Activated CD8-positive, alpha-beta memory T cell treated with anti-CD3 and anti-CD28 coated beads for 48 hours (primary cell): ENCODE results near the gene UMAD1.

Source experiments
- DNase-seq, 3 experiments: peaks; one replicate each; pipeline ENCODE4 v3.0.0-alpha.2; 2020; ENCODE audit warnings: low read depth in 2 of 3, low spot score in 2 of 3

The UMAD1 gene

DNA sequence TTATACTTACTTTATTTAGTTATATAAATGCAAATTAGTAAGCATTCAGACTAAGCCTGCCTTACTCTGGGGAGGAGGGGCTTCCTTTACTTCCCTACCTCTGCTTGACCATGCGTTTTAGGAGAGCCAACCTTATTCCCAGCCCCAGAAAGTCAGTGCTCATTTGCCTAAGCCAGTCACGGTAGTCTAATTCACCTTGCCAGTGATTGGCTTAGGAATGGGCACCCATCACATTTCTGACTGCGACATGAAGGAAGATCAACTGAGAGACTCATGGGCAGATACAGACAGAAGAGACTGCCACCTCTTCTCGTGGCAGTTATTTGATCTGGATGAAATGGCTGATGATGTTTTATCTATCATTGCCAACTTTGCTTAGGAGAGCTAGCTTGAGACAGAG is 48.4 kb downstream of the UMAD1 start:
- DNase-seq = no peak

DNA sequence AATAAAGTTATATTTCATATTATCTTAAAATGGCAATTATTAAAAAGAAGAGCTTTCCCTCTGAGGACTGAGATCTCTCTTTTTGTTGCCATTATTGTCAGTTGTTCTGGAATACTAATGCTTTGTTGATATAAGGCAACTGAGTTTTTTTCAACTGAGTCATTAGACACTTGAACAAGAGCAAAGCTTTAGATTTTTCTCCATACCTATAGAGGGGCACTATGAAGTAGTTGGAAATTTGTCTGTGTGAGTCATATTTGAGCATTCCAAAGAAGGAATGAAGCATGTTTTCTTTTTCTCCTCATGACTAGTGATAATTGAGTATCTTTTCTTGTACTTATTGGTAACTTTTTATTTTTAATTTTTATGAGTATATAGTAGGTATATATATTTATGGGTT is 53.3 kb downstream of the UMAD1 start:
- no peak for DNase-seq

DNA sequence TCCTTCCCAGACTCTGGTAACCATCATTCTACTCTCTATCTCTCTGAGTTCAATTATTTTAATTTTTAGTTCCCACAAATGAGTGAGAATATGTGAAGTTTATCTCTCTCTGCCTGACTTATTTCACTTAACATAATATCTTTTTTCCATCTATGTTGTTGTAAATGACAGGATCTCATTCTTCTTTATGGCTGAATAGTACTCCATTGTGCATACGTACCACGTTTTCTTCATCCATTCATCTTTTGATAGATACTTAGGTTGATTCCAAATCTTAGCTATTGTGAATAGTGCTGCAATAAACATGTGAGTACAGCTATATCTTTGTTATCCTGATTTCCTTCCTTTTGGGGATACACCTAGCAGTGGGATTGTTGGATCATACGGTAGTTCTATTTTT is 54.0 kb downstream of the UMAD1 start:
- DNase-seq = no peak

GRCh38 chr7:7695111-7695817 is 54.7 kb downstream of the UMAD1 start:
- DNase-seq = no peak

- no peak for DNase-seq
Measured at GRCh38 chr7:7696458-7697119, 56.0 kb downstream of the UMAD1 start.

- no peak for DNase-seq
Measured at GRCh38 chr7:7698930-7699329, 58.4 kb downstream of the UMAD1 start.

GRCh38 chr7:7699380-7699779 is 58.8 kb downstream of the UMAD1 start:
- DNase-seq = no peak

DNA sequence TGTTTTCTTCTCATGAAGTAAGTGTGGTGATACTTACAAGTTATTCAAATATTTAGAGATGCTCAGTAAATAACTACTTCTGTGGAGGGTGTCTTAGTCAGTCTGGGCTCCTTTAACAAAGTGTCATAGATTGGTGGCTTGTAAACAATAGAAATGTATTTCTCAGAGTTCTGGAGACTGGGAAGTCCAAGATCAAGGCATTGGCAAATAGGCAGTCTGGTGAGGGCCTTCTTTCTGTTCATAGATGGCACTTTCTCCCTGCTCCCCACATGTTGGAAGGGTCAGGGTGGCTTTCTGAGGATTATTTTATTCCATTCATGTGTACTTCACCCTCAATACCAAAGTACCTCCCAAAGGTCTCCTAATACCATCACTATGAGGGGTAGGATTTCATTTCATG is 59.4 kb downstream of the UMAD1 start:
- no peak for DNase-seq

- no peak for DNase-seq
Measured at GRCh38 chr7:7701527-7701926, 61.0 kb downstream of the UMAD1 start.

GRCh38 chr7:7702826-7703225 is 62.3 kb downstream of the UMAD1 start:
- DNase-seq = no peak

- no peak for DNase-seq
Measured at GRCh38 chr7:7703427-7703826, 62.9 kb downstream of the UMAD1 start.

DNA sequence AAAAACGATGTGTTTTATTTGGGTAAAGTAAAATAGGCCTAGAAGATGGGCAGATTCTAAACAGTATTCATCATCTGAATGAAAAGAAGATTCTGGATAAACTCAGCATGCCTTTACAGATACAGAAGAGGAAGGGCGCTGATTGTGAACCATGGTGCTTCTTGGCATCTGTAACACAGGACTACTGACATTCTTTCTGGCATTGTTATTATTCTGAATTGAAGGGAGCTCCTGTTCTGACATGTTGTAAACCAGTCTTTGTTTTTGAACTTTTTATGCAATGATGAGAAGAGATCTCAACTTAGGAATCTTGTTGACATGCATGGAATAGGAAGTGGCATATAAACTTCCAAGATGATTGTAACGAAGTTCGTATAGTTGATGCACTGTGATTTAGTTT is 64.3 kb downstream of the UMAD1 start:
- no peak for DNase-seq

- DNase-seq = no peak
Measured at GRCh38 chr7:7705318-7705717, 64.8 kb downstream of the UMAD1 start.

DNA sequence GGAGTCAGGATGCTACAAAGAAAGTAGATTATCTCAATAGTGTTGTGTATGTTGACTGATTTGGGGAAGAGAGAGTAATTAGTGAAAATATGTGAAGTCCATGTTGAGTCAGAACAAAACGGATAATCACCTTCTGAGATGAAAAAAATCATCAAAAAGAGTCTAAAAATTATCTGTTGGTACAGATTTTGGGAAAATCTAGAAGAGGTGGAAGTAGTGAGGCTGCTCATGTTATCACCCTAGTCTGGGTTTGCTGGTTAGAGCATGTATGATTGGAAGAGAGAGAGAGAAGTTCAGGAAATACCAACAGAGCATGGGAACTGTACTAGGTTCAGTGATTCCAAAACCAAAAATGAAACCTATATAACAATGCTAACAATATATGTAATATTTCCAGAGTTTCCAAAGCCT is 65.6 kb downstream of the UMAD1 start:
- no peak for DNase-seq

DNA sequence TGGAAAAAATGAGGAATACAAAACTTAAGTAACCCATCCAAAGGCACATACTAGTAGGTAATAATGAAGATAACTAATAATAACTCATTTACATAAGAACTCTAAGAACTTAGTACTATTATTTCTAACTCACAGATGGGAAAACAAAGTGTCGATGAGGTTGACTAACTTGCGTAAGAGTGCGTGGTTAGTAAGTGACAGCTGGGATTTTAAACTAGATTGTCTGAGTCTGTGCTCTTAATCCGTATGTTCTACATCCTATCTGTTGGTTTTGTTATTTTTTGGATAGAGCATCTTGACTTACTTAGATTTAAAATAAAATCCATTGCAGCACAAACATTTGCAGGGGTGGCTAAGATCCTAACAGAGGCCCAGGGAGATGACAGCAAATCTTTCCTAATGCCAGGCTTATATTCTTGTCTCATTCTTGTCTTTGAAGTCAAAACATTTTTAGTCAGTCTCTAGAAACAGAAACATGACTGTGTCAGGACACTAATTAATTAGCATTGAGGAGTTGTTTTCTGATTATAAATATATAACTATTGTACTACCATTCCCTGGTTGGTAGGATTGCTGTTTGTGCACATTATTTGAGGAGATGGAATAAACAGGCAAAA is 66.1 kb downstream of the UMAD1 start:
- no peak for DNase-seq

DNA sequence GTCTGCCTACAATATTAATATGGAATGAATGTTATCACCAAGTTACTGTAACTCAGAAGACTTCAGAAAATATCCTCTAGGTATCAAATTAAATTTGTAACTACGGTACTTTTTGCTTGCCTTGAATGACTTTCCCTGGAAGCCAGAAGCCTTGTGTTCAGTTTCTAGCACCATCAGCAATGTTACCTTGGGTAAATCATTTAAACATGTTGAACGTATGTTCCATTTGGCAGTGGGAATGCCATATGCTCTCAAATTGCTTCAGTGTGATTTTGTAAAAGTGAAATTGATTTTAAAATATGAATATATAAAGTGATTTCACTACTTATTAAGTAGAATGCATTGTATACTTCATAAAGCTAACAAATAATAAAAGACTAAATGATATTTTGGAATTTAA is 66.7 kb downstream of the UMAD1 start:
- no peak for DNase-seq

DNA sequence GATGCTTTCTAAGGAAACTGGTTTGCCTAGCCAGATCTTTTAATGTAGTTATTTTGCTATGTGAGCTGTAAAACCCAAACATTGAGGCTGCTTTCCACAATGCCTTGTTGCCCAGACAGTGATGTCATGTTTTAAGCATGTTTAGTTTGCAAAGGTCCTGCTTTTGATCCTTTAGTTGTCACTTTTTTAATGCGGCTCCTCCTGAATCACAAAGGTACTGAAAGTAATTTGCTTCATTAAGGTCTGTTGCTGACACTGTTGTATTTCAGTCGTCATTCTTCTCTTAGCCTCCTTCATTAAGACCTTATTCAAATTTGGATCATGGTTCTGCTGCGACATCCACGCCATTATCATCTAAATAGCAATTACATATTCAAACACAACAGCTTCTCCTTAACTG is 67.3 kb downstream of the UMAD1 start:
- DNase-seq = no peak

GRCh38 chr7:7709291-7709690 is 68.7 kb downstream of the UMAD1 start:
- DNase-seq = no peak

- DNase-seq = no peak
Measured at GRCh38 chr7:7710469-7710868, 69.9 kb downstream of the UMAD1 start.

DNA sequence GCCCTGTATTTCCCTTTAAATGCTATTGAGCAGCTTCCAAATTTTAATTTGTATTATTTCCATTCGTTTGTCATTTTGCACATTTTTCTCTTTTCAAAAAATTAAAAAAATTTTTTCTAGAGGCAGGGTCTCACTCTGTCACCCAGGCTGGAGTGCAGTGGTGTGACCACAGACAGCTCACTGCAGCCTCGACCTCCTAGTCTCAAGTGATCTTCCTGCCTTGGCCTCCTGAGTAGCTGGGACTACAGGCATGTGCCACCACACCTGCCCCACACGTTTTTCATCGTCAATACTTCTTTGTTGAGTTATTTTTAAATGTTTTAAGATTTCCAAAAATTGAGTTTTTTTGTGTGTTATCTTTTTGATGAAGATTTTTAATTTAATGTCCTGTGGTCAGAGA is 73.2 kb downstream of the UMAD1 start:
- DNase-seq = no peak

DNA sequence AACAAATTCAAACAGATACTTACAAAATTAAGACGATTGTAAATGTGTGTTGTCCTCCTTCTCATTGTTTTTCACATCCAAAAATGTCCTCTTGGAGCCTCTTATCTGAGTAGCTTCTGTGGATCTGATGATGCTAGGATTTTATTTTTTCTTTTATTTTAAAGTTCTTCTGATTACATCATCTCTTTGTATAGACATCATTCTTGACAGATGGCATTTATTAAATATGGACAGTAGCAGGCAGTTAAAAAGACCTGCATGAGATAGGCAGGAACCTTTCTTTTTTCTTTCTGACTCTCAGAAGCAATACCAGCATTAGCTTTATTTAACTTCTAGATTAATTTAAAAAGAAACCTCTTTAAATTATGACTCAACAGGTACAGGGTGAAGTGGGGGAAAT is 77.9 kb downstream of the UMAD1 start, which contains the start of gene RPA3:
RPA3 (minus strand) TSS at position 116 of the 400 bp plus-strand sequence. CDS start 78,189 bp downstream, outside the sequence.
- DNase-seq = no peak

- DNase-seq = peak in 1 of 3 experiments; percentile 3
Measured at GRCh38 chr7:7719236-7719635, 78.7 kb downstream of the UMAD1 start.
